Right renal pelvis (tissue), 4 donors: ENCODE measurements around the gene SMYD3. TPM values are rescaled to one million over a fixed set of nuclear protein-coding genes. Genes with fewer than 3 reads are reported as not detected.

Experiments
- DNase-seq, 4 donors: peaks; one replicate each; pipeline ENCODE4 v3.0.0-alpha.2; 2013; ENCODE audit warnings: low read depth in 4 of 4, low spot score in 3 of 4, missing footprints in 1 of 4
- polyA plus RNA-seq, 4 donors: library from polyadenylated mRNA; unstranded; fragments of 120-200 nt; gene quantifications; one replicate each; pipeline ENCODE4 v1.2.1, GENCODE V29; 2013; ENCODE audit not compliant: insufficient read length in 4 of 4

SMYD3 gene
- polyA plus RNA-seq, 4 donors = 25.1 to 36.1 (median 27.5) TPM

- no peak for DNase-seq
These were observed 610.8 kb downstream of the SMYD3 start for GRCh38 chr1:245896258-245896657.

GRCh38 chr1:245895455-245895959 is 611.6 kb downstream of the SMYD3 start:
- no peak for DNase-seq

- no peak for DNase-seq
These were observed 612.2 kb downstream of the SMYD3 start for GRCh38 chr1:245894843-245895242.

GRCh38 chr1:245893025-245893424 is 614.1 kb downstream of the SMYD3 start:
- DNase-seq = no peak

DNA sequence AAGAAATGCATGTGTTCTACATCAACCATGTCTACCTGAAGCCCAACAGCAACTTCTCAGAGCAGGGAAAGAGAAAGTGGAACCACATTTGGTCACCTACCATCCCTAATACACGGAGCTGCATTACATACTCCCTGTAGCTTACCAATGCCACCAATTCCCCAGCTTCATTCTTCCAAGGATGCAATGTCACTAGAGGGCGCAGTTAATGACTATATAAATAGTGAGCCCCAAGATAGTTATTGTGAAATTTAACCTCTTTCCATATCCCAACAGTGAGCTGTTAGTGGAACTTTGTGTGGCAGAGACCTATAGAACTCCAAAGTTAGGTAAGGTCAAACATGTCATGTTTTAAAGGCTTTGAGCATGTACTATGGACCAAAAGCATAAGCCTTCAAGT is 618.3 kb downstream of the SMYD3 start:
- DNase-seq = no peak

GRCh38 chr1:245887829-245888228 is 619.2 kb downstream of the SMYD3 start:
- DNase-seq = no peak

GRCh38 chr1:245881767-245882391 is 625.2 kb downstream of the SMYD3 start:
- DNase-seq = no peak

GRCh38 chr1:245880754-245881403 is 626.2 kb downstream of the SMYD3 start:
- no peak for DNase-seq

DNA sequence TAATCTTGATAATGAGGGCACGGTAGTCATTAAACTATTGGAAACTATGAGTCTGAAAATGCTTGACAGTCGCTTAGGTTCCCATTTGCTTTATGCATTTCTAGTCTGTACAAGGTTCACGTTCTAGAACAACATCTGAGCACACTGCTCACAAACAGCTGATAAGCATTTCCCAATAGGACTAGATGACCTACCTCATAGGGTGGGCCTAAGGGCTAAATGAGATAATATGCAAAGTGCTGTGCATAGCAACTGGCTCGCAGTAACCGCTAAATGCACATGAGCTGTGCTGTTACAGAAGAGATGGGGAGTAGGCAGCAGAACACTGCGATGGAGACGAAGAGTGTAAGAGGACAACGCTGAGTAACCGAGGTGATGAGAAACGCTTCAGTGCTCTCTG is 628.0 kb downstream of the SMYD3 start:
- DNase-seq = no peak

- DNase-seq = no peak
These were observed 628.5 kb downstream of the SMYD3 start for GRCh38 chr1:245878585-245878984.

- DNase-seq = no peak
These were observed 629.1 kb downstream of the SMYD3 start for GRCh38 chr1:245877976-245878375.

DNA sequence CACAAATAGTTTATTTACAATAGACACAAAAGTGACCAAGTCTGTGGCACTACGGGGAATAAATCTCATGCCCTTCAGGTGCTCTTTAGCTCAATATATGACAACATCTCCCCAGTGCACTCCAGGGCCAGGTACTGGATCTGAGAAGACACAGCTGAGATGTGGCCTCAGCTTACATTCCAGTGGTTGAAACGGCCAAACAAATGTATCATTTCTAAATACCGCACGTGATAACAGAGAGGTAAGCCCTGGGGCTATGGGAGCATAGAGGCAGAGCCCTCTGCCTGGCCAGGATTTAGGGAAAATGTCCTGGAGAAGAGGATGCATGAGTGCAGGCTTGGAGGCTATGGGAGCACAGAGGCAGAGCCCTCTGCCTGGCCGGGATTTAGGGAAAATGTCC is 630.5 kb downstream of the SMYD3 start:
- no peak for DNase-seq

- no peak for DNase-seq
These were observed 631.4 kb downstream of the SMYD3 start for GRCh38 chr1:245875581-245876261.

DNA sequence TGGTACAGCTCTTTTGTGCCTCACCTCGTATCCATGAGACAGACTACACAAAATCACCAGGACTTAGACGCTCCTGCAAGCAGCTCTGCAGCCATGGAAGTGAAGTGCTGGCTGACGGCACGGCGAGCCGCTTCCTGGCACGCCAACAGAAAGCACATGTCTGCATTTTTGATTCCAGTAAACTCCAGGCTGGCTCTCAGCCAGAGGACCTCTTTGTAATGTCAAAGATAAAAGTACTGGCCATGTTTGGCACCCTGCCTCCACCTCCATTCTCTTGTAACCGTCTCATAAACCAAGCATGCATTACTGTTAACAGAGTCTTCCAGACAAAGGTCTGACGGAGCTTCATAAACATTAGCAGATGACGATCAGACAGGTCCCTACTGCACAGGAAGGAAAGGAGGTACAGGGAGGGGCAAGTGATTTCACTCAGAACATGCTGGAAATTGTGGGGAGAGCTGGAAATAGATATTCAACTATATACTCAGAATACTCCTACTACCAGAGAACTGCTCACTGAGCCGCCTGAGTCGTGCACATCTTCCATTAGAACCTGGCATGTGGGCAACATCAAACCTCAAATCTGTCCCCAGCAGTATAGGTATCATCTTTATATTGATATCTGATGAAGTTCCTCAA is 632.0 kb downstream of the SMYD3 start:
- peak in 3 of 4 donors; percentile 16 to 38 (median 26) for DNase-seq

- no peak for DNase-seq
These were observed 633.0 kb downstream of the SMYD3 start for GRCh38 chr1:245873883-245874671.

DNA sequence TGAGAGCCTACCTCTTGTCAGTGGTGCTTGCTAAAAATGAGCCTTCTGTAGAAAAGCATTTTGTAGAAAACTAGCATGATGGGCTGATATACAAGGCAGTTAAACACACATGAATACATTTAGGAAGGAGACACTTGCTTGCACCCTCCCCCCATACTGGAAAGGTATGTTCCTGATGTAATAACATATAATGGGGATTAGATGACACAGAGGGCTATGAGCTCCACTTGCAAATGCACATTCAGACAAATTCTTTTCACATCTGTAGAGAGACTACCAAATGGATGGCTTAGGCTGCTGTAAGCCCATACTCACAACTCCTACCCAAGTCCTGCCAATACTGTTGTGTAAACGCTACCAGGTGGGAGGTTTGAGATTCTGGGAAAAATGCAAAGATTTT is 634.0 kb downstream of the SMYD3 start:
- DNase-seq = no peak

- no peak for DNase-seq
These were observed 634.6 kb downstream of the SMYD3 start for GRCh38 chr1:245872475-245872874.

DNA sequence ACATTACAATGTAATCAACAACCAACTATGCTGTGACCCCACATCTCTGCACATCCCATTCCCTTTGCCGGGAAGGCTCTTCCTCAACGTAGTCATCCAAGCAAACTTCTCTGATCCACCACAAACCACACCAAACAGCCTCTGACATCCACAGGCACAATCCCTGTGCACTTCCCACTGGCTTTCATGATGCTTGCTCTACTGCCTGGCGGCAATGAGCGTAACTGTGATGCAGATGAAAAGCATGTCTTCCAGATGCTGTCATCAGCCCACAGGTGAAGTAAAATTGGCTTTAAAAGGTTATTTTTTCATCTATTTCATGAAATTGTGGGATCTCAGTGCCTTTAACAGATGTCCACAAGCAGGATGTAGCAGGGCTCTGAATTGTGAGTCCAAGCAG is 635.2 kb downstream of the SMYD3 start:
- no peak for DNase-seq

DNA sequence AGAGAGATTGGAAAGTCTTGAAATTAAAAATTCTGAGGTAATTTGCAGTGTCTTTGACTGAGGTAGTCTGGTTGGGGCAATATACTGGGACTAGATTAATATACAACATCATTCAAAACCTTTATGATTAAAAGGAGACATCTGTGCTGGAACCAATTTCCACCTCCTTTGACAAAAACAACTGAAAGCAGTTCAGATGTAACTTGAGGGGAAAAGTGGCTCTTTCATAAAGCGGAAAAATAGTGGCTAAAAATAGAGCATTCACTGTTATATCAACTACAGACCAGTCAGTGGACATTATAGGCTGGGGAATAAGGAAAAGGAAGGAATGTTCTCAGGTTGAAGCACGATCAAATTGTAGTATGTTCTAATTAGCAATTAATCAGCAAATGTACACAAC is 635.9 kb downstream of the SMYD3 start:
- no peak for DNase-seq

- no peak for DNase-seq
These were observed 636.4 kb downstream of the SMYD3 start for GRCh38 chr1:245870698-245871097.

- DNase-seq = no peak
These were observed 637.2 kb downstream of the SMYD3 start for GRCh38 chr1:245869847-245870246.
